ENCODE data around the gene VPS51. TPM values are rescaled to one million over a fixed set of nuclear protein-coding genes. Genes with fewer than 3 reads are reported as not detected.

The VPS51 gene
- total RNA-seq, 2 donors from 2014 or later: 333 to 498 TPM

- TF ChIP-seq CTCF (IDR thresholded peaks at IDR 0.05): no peak
- H3K27ac ChIP-seq: peak overlapping the region; percentile 81 to 93
- ATAC-seq (ENCODE audit: insufficient number of reproducible peaks, low FRiP score, low read depth): no peak
- H3K27me3 ChIP-seq (replicated peaks; ENCODE audit: insufficient read depth): no peaks in the 10 kb centered on the region
- no peaks in the 10 kb centered on the region for H3K36me3 ChIP-seq
- DNase-seq (ENCODE audit: low spot score): no peak
- peak overlapping the region; percentile 97 for H3K4me3 ChIP-seq
- no peaks in the 10 kb centered on the region for H3K9me3 ChIP-seq
- H3K4me1 ChIP-seq (ENCODE audit: control insufficient read depth in 1 of 2, low read depth in 2 of 2): peaks cover 9 to 18% of the 10 kb centered on the region in 2 donors
Observed at GRCh38 chr11:65095427-65095826, 587 bp upstream of the VPS51 start.

GRCh38 chr11:65096926-65097325 is 912 bp downstream of the VPS51 start:
- Histone ChIP-seq H3K4me3 (peak overlapping the region; percentile 97), H3K36me3 (no peaks in the 10 kb centered on the region), H3K4me1 (ENCODE audit: control insufficient read depth in 1 of 2, low read depth in 2 of 2) (peaks cover 9 to 21% of the 10 kb centered on the region in 2 donors), H3K27me3 (replicated peaks; ENCODE audit: insufficient read depth) (no peaks in the 10 kb centered on the region), H3K27ac (peak overlapping the region; percentile 81 to 93), H3K9me3 (no peaks in the 10 kb centered on the region)
- ATAC-seq (ENCODE audit: insufficient number of reproducible peaks, low FRiP score, low read depth) (no peak), DNase-seq (ENCODE audit: low spot score) (no peak)
- TF ChIP-seq CTCF (IDR thresholded peaks at IDR 0.05): no peak

- no peak overlapping the region for H3K4me3 ChIP-seq
- no peak for TF ChIP-seq CTCF (IDR thresholded peaks at IDR 0.05)
- no peaks in the 10 kb centered on the region for H3K9me3 ChIP-seq
- ATAC-seq (ENCODE audit: insufficient number of reproducible peaks, low FRiP score, low read depth) (no peak), DNase-seq (ENCODE audit: low spot score) (no peak)
- no peaks in the 10 kb centered on the region for H3K36me3 ChIP-seq
- H3K4me1 ChIP-seq (ENCODE audit: control insufficient read depth in 1 of 2, low read depth in 2 of 2): peaks cover 11 to 29% of the 10 kb centered on the region in 2 donors
- H3K27ac ChIP-seq: no peak overlapping the region
- H3K27me3 ChIP-seq (replicated peaks; ENCODE audit: insufficient read depth): no peaks in the 10 kb centered on the region
Observed at GRCh38 chr11:65100674-65101350, 4.8 kb downstream of the VPS51 start.

GRCh38 chr11:65102142-65103095 is 6.4 kb downstream of the VPS51 start:
- Histone ChIP-seq H3K4me3 (no peak overlapping the region), H3K27ac (peak overlapping the region; percentile 43 to 48), H3K4me1 (ENCODE audit: control insufficient read depth in 1 of 2, low read depth in 2 of 2) (peaks cover 4 to 21% of the 10 kb centered on the region in 2 donors), H3K27me3 (replicated peaks; ENCODE audit: insufficient read depth) (no peaks in the 10 kb centered on the region), H3K9me3 (no peaks in the 10 kb centered on the region), H3K36me3 (peaks cover under 1% of the 10 kb centered on the region)
- DNase-seq (ENCODE audit: low spot score) (no peak), ATAC-seq (ENCODE audit: insufficient number of reproducible peaks, low FRiP score, low read depth) (no peak)
- TF ChIP-seq CTCF (IDR thresholded peaks at IDR 0.05): no peak

- DNase-seq (ENCODE audit: low spot score): no peak
- Histone ChIP-seq H3K27me3 (replicated peaks; ENCODE audit: insufficient read depth) (no peaks in the 10 kb centered on the region), H3K27ac (no peak overlapping the region), H3K9me3 (no peaks in the 10 kb centered on the region), H3K36me3 (peaks cover 11% of the 10 kb centered on the region), H3K4me1 (ENCODE audit: control insufficient read depth in 1 of 2, low read depth in 2 of 2) (peaks cover 3 to 16% of the 10 kb centered on the region in 2 donors), H3K4me3 (no peak overlapping the region)
- no peak for ATAC-seq (ENCODE audit: insufficient number of reproducible peaks, low FRiP score, low read depth)
- no peak for TF ChIP-seq CTCF (IDR thresholded peaks at IDR 0.05)
Observed at GRCh38 chr11:65103476-65103875, 7.5 kb downstream of the VPS51 start.
